Esophagus muscularis mucosa (tissue), 3 donors: ENCODE results near the gene POLDIP3.

Experiments used
- POLR2AphosphoS5 ChIP-seq, 2 donors: sonication (generic); formaldehyde crosslinking; IDR thresholded peaks; one replicate each; pipeline ENCODE4 v1.6.1; 2017; ENCODE audit warnings: antibody characterized with exemption in 2 of 2
- TF ChIP-seq, protein P1 (sequence below), 3 experiments: fragments of 200-600 bp in 2 of 3; fragments of 450-650 bp in 1 of 3; sonication (generic) in 2 of 3; IDR thresholded peaks; one replicate each; pipeline ENCODE4 v1.5.1; 2017 to 2019; ENCODE audit warnings: antibody characterized with exemption in 3 of 3, mild to moderate bottlenecking in 2 of 3, moderate library complexity in 1 of 3

DNA sequence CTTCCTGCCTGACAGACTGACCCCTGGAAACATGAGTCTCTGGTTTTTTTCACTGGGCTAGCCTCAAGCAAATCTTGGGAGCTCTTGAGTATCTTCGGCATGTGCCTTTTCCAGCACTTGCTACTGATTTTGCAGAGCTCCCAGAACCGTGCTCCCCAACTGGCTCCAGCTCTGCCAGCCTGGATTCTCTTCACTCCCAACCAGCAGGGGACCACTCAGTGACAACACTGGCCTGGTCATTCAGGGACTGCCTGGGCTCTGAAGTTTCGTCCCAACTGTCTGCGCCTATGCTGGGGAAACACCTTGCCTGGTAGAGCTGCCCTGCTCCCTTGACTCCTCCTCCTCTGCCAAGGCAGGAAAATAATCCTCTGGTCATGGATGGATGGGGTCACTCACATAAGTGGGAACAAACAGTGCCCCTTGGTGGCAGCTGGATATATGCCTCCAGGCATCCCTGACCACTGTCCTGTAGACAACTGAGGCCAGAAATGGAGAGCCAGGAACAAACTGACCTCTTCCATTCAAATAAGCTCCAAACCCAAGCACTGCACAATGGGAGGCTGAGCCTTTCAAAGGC is 30.2 kb downstream of the POLDIP3 start:
- TF ChIP-seq, protein P1, sequence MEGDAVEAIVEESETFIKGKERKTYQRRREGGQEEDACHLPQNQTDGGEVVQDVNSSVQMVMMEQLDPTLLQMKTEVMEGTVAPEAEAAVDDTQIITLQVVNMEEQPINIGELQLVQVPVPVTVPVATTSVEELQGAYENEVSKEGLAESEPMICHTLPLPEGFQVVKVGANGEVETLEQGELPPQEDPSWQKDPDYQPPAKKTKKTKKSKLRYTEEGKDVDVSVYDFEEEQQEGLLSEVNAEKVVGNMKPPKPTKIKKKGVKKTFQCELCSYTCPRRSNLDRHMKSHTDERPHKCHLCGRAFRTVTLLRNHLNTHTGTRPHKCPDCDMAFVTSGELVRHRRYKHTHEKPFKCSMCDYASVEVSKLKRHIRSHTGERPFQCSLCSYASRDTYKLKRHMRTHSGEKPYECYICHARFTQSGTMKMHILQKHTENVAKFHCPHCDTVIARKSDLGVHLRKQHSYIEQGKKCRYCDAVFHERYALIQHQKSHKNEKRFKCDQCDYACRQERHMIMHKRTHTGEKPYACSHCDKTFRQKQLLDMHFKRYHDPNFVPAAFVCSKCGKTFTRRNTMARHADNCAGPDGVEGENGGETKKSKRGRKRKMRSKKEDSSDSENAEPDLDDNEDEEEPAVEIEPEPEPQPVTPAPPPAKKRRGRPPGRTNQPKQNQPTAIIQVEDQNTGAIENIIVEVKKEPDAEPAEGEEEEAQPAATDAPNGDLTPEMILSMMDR (IDR thresholded peaks at IDR 0.05): no peak
- TF ChIP-seq POLR2AphosphoS5 (IDR thresholded peaks at IDR 0.05): no peak
